AG10803 (cell line): ENCODE data around the gene CNDP1.

Experiments
- DNase-seq: peaks from one replicate; pipeline ENCODE4 v3.0.0; 2010; ENCODE audit warnings: low read depth
- H3K4me3 ChIP-seq: 2 replicates; pipeline ENCODE4 v1.5.1; 2011; ENCODE audit warnings: mild to moderate bottlenecking, low read length, control low read depth
- CTCF ChIP-seq: conservative IDR thresholded peaks from 2 replicates; pipeline ENCODE4 v1.5.1; 2011; ENCODE audit warnings: mild to moderate bottlenecking, low read length, control low read depth, inconsistent platforms

CNDP1 gene

DNA sequence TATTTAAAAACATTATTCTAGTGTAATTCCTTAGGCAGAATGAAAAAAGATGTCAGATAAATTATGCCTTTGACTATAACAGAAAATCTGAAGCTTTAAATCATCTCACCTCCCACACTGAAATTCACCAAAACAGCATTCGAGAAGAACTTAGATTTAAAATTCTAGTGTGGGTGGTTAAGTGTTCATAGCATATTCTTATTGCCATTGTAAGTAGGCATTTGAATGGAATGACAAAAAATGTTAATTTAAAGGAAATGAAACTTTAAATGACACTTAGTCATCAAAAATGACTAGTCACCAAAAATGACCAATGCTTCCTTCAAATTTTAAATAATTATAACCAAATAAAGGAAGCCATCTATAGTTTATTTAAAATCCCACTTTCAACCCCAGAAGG, 56.4 kb downstream of the CNDP1 start:
- H3K4me3 ChIP-seq, result no peak overlapping the region

GRCh38 chr18:74595431-74595830, 61.1 kb downstream of the CNDP1 start:
- TF ChIP-seq CTCF, result no peak
- no peak for DNase-seq

More for the DNA sequence above, 56.4 kb downstream of the CNDP1 start:
- no peak for TF ChIP-seq CTCF
- DNase-seq, result no peak

GRCh38 chr18:74597034-74597661, 62.8 kb downstream of the CNDP1 start:
- peak overlapping the region; percentile 90 for H3K4me3 ChIP-seq
- TF ChIP-seq CTCF, result no peak
- peak; percentile 75 for DNase-seq

More at GRCh38 chr18:74595431-74595830, 61.1 kb downstream of the CNDP1 start:
- no peak overlapping the region for H3K4me3 ChIP-seq

DNA sequence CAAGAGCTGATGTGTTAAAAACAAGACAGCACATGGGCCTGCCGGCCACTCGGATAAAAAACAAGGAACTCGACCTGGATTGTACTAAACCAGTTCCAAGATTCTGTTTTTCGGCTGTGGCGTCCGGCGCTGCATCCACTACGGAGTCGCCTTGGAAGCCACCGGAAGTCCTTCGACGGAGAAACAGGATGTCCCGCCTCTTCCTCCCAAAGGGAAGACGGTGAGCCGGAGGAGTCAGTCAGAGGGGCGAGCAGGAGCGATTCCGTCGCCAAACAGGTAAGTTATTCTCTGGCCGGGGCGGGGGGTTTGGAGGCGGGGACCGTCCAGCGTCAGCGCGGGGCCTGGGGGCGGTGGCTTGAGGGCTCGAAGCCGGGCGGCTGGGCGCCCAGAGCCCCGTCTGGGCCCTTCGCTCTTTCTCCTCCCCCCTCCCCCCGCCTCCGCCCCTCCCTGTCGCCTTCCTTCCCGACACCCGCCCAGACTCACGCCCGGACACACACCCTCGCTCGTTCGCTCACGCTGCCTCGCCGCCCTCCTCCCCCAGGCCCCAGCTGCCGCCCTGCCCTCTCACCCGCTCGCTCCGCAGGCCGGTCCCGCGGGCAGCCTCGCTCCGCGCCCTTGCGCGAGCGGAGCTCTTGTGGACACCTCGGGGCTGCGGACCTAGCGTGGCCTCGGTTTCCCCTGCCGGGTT, 63.5 kb downstream of the CNDP1 start, which contains the start of gene ZNF407:
TSS of gene ZNF407 (plus strand) at position 209 of the 688 bp plus-strand sequence. CDS start 33,150 bp downstream, outside the sequence.
- peak within 1 kb of the TSS; percentile 90 for H3K4me3 ChIP-seq
- DNase-seq, result peak; percentile 91
- no peak for TF ChIP-seq CTCF

DNA sequence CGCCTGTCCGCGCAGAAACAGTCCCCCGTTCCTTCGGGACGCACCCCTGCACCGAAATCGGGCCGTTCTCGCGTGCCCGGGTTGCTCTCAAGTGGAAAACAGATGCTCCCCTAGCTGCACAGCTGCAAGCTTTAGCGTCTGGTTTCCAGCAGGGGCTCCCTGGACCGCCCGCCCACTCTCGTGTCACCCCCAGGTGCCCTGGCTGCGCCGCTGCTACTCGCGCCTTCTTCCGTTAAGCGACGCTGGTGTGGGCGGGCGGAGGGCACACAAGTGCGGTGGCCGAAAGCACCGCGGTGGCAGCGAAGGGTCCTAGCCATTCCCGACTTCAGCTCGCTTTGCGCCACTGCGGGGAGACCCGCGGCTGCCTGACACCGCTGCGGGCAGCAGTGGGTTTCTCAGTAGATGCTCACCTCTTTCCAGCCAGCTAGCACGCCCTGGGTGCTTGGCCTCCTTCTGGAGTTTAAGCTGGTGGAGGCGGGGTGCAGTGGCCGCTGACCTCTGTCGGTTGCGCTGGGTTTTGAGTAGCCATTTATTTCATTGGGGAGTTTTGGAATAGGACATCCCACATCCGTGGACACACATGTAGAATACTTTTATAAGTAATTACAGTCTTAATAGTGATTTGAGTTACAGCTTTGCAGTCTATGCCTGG, 64.2 kb downstream of the CNDP1 start:
- peak; percentile 9 for TF ChIP-seq CTCF
- peak overlapping the region; percentile 90 for H3K4me3 ChIP-seq
- DNase-seq, result peak; percentile 17

DNA sequence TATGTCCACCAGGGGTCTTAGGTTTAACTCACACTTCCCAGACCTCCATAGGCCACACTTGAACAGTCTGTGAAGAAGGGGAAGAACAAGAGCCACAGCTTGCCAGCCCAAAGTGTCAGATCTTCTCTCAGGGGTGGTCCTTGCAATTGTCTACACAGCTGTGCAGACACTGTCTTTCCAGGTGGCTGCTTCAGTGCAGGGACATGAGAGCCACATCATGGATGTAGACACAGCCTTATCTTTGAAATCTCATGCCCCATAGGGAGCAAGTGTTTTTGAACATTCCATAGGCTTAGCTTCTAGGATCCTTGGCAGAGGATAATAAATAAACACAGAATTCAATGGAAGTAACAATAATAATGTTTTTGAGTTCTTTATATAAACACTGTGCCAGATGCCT, 70.1 kb downstream of the CNDP1 start:
- H3K4me3 ChIP-seq, result no peak overlapping the region
- no peak for TF ChIP-seq CTCF
- no peak for DNase-seq
